K562 (cell line): ENCODE results near the gene MFSD12. TPM values are rescaled to one million over a fixed set of nuclear protein-coding genes. Genes with fewer than 3 reads are reported as not detected.
A peak's percentile ranks its signal among the peaks of the same experiment; 100 is the strongest.

Experiments used
- ATF6 ChIP-seq: sonication (generic); formaldehyde crosslinking; IDR thresholded peaks from 2 replicates; pipeline ENCODE4 v1.4.0; 2020; ENCODE audit warnings: mild to moderate bottlenecking, missing genetic modification reagents
- GMEB1 ChIP-seq: fragments of 250-450 bp; sonication (Bioruptor Pico); IDR thresholded peaks from 2 replicates; pipeline ENCODE4 v1.4.0; 2020; ENCODE audit warnings: mild to moderate bottlenecking
- GTF2E2 ChIP-seq: fragments of 200-800 bp; sonication (Bioruptor generic); IDR thresholded peaks from 2 replicates; pipeline ENCODE4 v1.6.1; 2016; ENCODE audit warnings: missing genetic modification characterization, missing compliant biosample characterization
- HNRNPUL1 ChIP-seq: fragments of 200-400 bp; formaldehyde crosslinking; IDR thresholded peaks from 2 replicates; pipeline ENCODE4 v1.6.1; 2017; ENCODE audit warnings: low read length
- KAT7 ChIP-seq: sonication (generic); formaldehyde crosslinking; IDR thresholded peaks from 2 replicates; pipeline ENCODE4 v1.8.0; 2022; ENCODE audit warnings: missing genetic modification reagents, mild to moderate bottlenecking, borderline replicate concordance
- MEF2D ChIP-seq: conservative IDR thresholded peaks from 2 replicates; pipeline ENCODE4 v1.6.1; 2016; ENCODE audit warnings: low read depth, missing genetic modification characterization, missing compliant biosample characterization
- MNT ChIP-seq, 2 experiments: fragments of 450-650 bp; conservative IDR thresholded peaks; 2 replicates each; pipeline ENCODE4 v1.6.1; 2017; ENCODE audit warnings: mild to moderate bottlenecking in 2 of 2, moderate library complexity in 2 of 2
- NR0B1 ChIP-seq: fragments of 450-650 bp; IDR thresholded peaks from one replicate; pipeline ENCODE4 v1.6.1; 2018; ENCODE audit warnings: mild to moderate bottlenecking, moderate library complexity; ENCODE audit not compliant: partially characterized antibody
- RBM22 ChIP-seq: fragments of 200-400 bp; formaldehyde crosslinking; IDR thresholded peaks from 2 replicates; pipeline ENCODE4 v1.6.1; 2018; ENCODE audit warnings: low read length, low read depth; ENCODE audit not compliant: poor library complexity, severe bottlenecking
- SAP30 ChIP-seq: fragments of 200-600 bp; sonication (generic); IDR thresholded peaks from 2 replicates; pipeline ENCODE4 v1.6.1; 2012; ENCODE audit warnings: borderline replicate concordance, low read depth, mild to moderate bottlenecking, moderate library complexity, low read length, control low read depth, inconsistent platforms; ENCODE audit not compliant: insufficient read depth, poor library complexity, severe bottlenecking
- SIN3A ChIP-seq, 2 experiments: fragments of 150-350 bp in 1 of 2; IDR thresholded peaks; 2 replicates each; pipeline ENCODE4 v1.6.1; 2011 to 2016; ENCODE audit warnings: borderline replicate concordance in 2 of 2, low read depth in 2 of 2, low read length in 2 of 2, mild to moderate bottlenecking in 2 of 2, moderate library complexity in 2 of 2; ENCODE audit not compliant: control insufficient read depth in 1 of 2
- TARDBP ChIP-seq: fragments of 450-650 bp; IDR thresholded peaks from 2 replicates; pipeline ENCODE4 v1.6.1; 2016
- ZBTB17 ChIP-seq: fragments of 450-650 bp; formaldehyde crosslinking; IDR thresholded peaks from 2 replicates; pipeline ENCODE4 v1.4.0; 2020; ENCODE audit warnings: mild to moderate bottlenecking
- ZHX1 ChIP-seq: fragments of 150-350 bp; conservative IDR thresholded peaks from 2 replicates; pipeline ENCODE4 v1.6.1; 2014; ENCODE audit warnings: low read length
- ZNF436 ChIP-seq: fragments of 250-450, 450-650 bp; sonication (Bioruptor Pico); formaldehyde crosslinking; IDR thresholded peaks from 2 replicates; pipeline ENCODE4 v1.7.0; 2020; ENCODE audit warnings: mild to moderate bottlenecking
- ZNF785 ChIP-seq: fragments of 250-450 bp; sonication (Bioruptor Pico); IDR thresholded peaks from 2 replicates; pipeline ENCODE4 v1.4.0; 2020; ENCODE audit warnings: mild to moderate bottlenecking
- polyA plus RNA-seq, 8 experiments: library from polyadenylated mRNA; depleted of rRNA in 4 of 8; stranded (reverse) in 5 of 8; unstranded in 3 of 8; fragments of >200 nt; fragmentation: Nextera tagmentation in 2 of 8; fragmentation: Illumina TruSeq in 1 of 8; extraction: Ambion mirVana in 2 of 8; extraction: Trizol in 1 of 8; gene quantifications; 2 replicates each; pipeline versions ENCODE4 v1.2.1 to v1.2.3, GENCODE V29; 2011 to 2014; ENCODE audit warnings: inconsistent platforms in 1 of 8, missing spikeins in 1 of 8
- total RNA-seq, 7 experiments: library from RNA; depleted of rRNA in 6 of 7; stranded (reverse); fragments of >200 nt in 6 of 7; fragmentation: Illumina TruSeq in 2 of 7; extraction: Trizol in 2 of 7; gene quantifications; 2 replicates each; pipeline versions ENCODE4 v1.2.1 to v1.2.3, GENCODE V29; 2011 to 2021; ENCODE audit warnings: low replicate concordance in 1 of 7

The MFSD12 gene
- total and polyA plus RNA-seq, 9 of the 15 experiments (the other 6 are each of a cell fraction or from before 2014, with no cell fraction given), result 0.69 to 112 (median 31.8) TPM

GRCh38 chr19:3557461-3558248 is at the start of gene MFSD12 (continued):
- TF ChIP-seq ATF6 (CRISPR knock-in tag) (peak; percentile 59; the same call in 1 of the 2 replicates), KAT7 (CRISPR knock-in tag) (no peak), MNT (conservative IDR thresholded peaks at IDR 0.05) (peak; percentile 89 to 91), SAP30 (peak; percentile 44), MEF2D (no peak), ZNF785 (CRISPR knock-in tag) (no peak), ZHX1 (no peak), SIN3A (IDR thresholded peaks at IDR 0.05; ENCODE audit: borderline replicate concordance in 2 of 2, control insufficient read depth in 1 of 2, low read depth in 2 of 2, low read length in 2 of 2) (peak; percentile 13 to 77; a peak in 2 of 4 replicates), GMEB1 (CRISPR knock-in tag) (peak; percentile 79; the same call in 1 of the 2 replicates), RBM22 (peak; percentile 18), TARDBP (peak; percentile 12; the same call in 1 of the 2 replicates), HNRNPUL1 (no peak), ZBTB17 (peak; percentile 72; the same call in 1 of the 2 replicates), GTF2E2 (peak; percentile 59; the same call in 1 of the 2 replicates), ZNF436 (CRISPR knock-in tag) (no peak), NR0B1 (no peak)
